GM13977 (cell line): ENCODE data around the gene LARGE1.

Experiments
- DNase-seq: peaks from one replicate; pipeline ENCODE4 v3.0.0; 2012; ENCODE audit warnings: low spot score
- CTCF ChIP-seq: IDR thresholded peaks from 2 replicates; pipeline ENCODE4 v1.5.1; 2012; ENCODE audit warnings: mild to moderate bottlenecking, control low read depth; ENCODE audit not compliant: insufficient read depth; ENCODE audit errors: extremely low read depth, missing control alignments
- in situ Hi-C: fragments of 300-500 bp; cut with MboI; formaldehyde crosslinking; loops from one replicate; pipeline ENCODE4 v1.12.0; 2022; ENCODE audit warnings: low sequenced_read_pairs, low pct_unique_long_range_greater_than_20kb, mixed read lengths, inconsistent platforms; ENCODE audit not compliant: unreplicated experiment

LARGE1 gene

GRCh38 chr22:33735978-33736377, 184.3 kb downstream of the LARGE1 start:
- no peak for DNase-seq
- in situ Hi-C loops = no loop called here
- TF ChIP-seq CTCF = no peak

GRCh38 chr22:33728847-33729246, 191.4 kb downstream of the LARGE1 start:
- TF ChIP-seq CTCF = no peak
- in situ Hi-C loops = no loop called here
- no peak for DNase-seq

- in situ Hi-C loops = no loop called here
- no peak for DNase-seq
- no peak for TF ChIP-seq CTCF
Measured at GRCh38 chr22:33726294-33726734, 194.0 kb downstream of the LARGE1 start.

- in situ Hi-C loops = no loop called here
- DNase-seq = no peak
- TF ChIP-seq CTCF = no peak
Measured at GRCh38 chr22:33723915-33724314, 196.4 kb downstream of the LARGE1 start.

- DNase-seq = no peak
- in situ Hi-C loops = no loop called here
- no peak for TF ChIP-seq CTCF
Measured at GRCh38 chr22:33722816-33723215, 197.5 kb downstream of the LARGE1 start.

- in situ Hi-C loops = no loop called here
- TF ChIP-seq CTCF = no peak
Measured at GRCh38 chr22:33720166-33720878, 200.0 kb downstream of the LARGE1 start.

More at GRCh38 chr22:33720166-33720878, 200.0 kb downstream of the LARGE1 start:
- DNase-seq = no peak
